HFFc6 (cell line): Measurements from ENCODE around the gene DPP7. TPM values are rescaled to one million over a fixed set of nuclear protein-coding genes. Genes with fewer than 3 reads are reported as not detected.

Experiments
- DNase-seq: peaks from one replicate; pipeline ENCODE4 v3.0.0-alpha.2; 2018
- H3K27ac Mint-ChIP-seq: 2 replicates; pipeline ENCODE4 v1.8.0; 2020; ENCODE audit warnings: mild to moderate bottlenecking, mixed read lengths
- H3K27me3 Mint-ChIP-seq: 2 replicates; pipeline ENCODE4 v1.8.0; 2021; ENCODE audit warnings: mild to moderate bottlenecking, moderate library complexity, mixed read lengths; ENCODE audit not compliant: insufficient read depth
- H3K36me3 Mint-ChIP-seq: 2 replicates; pipeline ENCODE4 v1.8.0; 2021; ENCODE audit warnings: low read depth, mixed read lengths
- H3K4me1 Mint-ChIP-seq: 2 replicates; pipeline ENCODE4 v1.8.0; 2020; ENCODE audit warnings: low read depth, mixed read lengths
- H3K4me3 Mint-ChIP-seq: 2 replicates; pipeline ENCODE4 v1.8.0; 2020; ENCODE audit warnings: mild to moderate bottlenecking, moderate library complexity, mixed read lengths
- H3K9me3 Mint-ChIP-seq: 2 replicates; pipeline ENCODE4 v1.8.0; 2020; ENCODE audit warnings: mild to moderate bottlenecking, mixed read lengths
- total RNA-seq, 6 experiments: library from RNA; stranded (reverse); fragmentation: NEBNext Ultra II Directional; extraction: Animal tissue kit (Norgen Biotek cat#: 25700); gene quantifications; 2 replicates in 1 of 6; 3 replicates in 5 of 6; pipeline ENCODE4 v1.2.3, GENCODE V29; 2021
- TF ChIP-seq, protein P1 (sequence below): fragments of 200-600 bp; sonication (generic); IDR thresholded peaks from 2 replicates; pipeline ENCODE4 v1.5.0; 2021; ENCODE audit warnings: antibody characterized with exemption, mild to moderate bottlenecking

The DPP7 gene
- total RNA-seq, 6 experiments from 2014 or later: 47.5 to 90.2 (median 51.1) TPM

GRCh38 chr9:137160716-137161557 lies 46.4 kb upstream of the DPP7 start:
- Mint-ChIP-seq H3K9me3 (no peaks in the 10 kb centered on the region), H3K4me3 (no peak overlapping the region), H3K36me3 (no peaks in the 10 kb centered on the region), H3K27me3 (peaks cover 28% of the 10 kb centered on the region), H3K27ac (no peak overlapping the region), H3K4me1 (no peaks in the 10 kb centered on the region)
- no peak for DNase-seq
- TF ChIP-seq, protein P1, sequence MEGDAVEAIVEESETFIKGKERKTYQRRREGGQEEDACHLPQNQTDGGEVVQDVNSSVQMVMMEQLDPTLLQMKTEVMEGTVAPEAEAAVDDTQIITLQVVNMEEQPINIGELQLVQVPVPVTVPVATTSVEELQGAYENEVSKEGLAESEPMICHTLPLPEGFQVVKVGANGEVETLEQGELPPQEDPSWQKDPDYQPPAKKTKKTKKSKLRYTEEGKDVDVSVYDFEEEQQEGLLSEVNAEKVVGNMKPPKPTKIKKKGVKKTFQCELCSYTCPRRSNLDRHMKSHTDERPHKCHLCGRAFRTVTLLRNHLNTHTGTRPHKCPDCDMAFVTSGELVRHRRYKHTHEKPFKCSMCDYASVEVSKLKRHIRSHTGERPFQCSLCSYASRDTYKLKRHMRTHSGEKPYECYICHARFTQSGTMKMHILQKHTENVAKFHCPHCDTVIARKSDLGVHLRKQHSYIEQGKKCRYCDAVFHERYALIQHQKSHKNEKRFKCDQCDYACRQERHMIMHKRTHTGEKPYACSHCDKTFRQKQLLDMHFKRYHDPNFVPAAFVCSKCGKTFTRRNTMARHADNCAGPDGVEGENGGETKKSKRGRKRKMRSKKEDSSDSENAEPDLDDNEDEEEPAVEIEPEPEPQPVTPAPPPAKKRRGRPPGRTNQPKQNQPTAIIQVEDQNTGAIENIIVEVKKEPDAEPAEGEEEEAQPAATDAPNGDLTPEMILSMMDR: no peak

DNA sequence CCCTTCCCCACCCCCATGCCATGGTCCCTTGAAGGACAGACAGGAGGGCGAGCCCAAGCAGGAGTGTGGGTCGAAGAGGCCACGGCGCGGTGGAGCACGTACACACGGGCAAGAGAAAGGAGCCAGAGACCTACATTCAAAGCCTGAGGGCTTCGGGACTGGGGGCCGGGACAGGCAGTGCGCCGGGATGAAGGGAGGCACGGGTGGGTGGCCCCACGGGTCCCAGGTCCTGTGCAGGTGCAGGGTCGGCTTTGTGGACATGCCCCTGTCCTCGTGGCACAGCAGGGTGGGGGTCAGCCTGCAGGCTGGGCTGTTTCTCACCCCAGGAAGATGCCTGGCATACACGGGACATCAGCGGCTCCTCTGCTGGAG lies 45.5 kb upstream of the DPP7 start:
- Mint-ChIP-seq H3K27me3 (peaks cover 25% of the 10 kb centered on the region), H3K9me3 (no peaks in the 10 kb centered on the region), H3K36me3 (no peaks in the 10 kb centered on the region), H3K27ac (no peak overlapping the region), H3K4me3 (no peak overlapping the region), H3K4me1 (no peaks in the 10 kb centered on the region)
- TF ChIP-seq, protein P1: no peak
- no peak for DNase-seq

- Mint-ChIP-seq H3K27me3 (peaks cover 25% of the 10 kb centered on the region), H3K9me3 (no peaks in the 10 kb centered on the region), H3K27ac (no peak overlapping the region), H3K4me3 (no peak overlapping the region), H3K36me3 (no peaks in the 10 kb centered on the region), H3K4me1 (no peaks in the 10 kb centered on the region)
- TF ChIP-seq, protein P1: no peak
- no peak for DNase-seq
These were observed 44.8 kb upstream of the DPP7 start for GRCh38 chr9:137159105-137160053.

DNA sequence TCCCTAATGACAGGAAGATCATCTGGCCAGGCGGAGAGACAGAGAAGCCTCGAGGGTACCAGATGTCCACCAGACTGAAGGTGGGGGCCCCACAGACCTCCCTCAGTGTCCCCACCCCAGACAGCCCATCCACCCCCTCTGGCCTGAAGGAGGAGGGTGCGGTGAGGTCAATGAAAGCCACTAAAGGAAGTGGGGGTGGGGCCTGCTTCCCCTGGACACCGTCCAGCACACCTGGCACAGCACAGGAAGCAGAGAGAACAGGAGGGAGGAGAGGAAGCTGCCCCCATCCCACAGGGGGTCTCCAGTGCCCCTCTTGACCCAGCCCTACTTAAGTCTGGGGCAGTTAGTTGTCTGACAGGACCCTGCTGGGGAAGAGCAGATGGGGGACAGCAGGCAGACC lies 44.1 kb upstream of the DPP7 start:
- H3K4me3 Mint-ChIP-seq: no peak overlapping the region
- DNase-seq: no peak
- no peak overlapping the region for H3K27ac Mint-ChIP-seq
- TF ChIP-seq, protein P1: no peak
- H3K36me3 Mint-ChIP-seq: no peaks in the 10 kb centered on the region
- peaks cover 25% of the 10 kb centered on the region for H3K27me3 Mint-ChIP-seq
- no peaks in the 10 kb centered on the region for H3K4me1 Mint-ChIP-seq
- H3K9me3 Mint-ChIP-seq: no peaks in the 10 kb centered on the region

GRCh38 chr9:137157618-137158415 lies 43.3 kb upstream of the DPP7 start:
- Mint-ChIP-seq H3K27me3 (peaks cover 18% of the 10 kb centered on the region), H3K36me3 (no peaks in the 10 kb centered on the region), H3K9me3 (no peaks in the 10 kb centered on the region), H3K4me3 (no peak overlapping the region), H3K4me1 (no peaks in the 10 kb centered on the region), H3K27ac (no peak overlapping the region)
- TF ChIP-seq, protein P1: no peak
- DNase-seq: no peak
